GM10266 (cell line): ENCODE data around the gene SLC37A4.

Source experiments
- DNase-seq: peaks from one replicate; pipeline ENCODE4 v3.0.0; 2012; ENCODE audit errors: extremely low spot score
- CTCF ChIP-seq: IDR thresholded peaks from 2 replicates; pipeline ENCODE4 v1.5.1; 2012; ENCODE audit warnings: mild to moderate bottlenecking, low read depth; ENCODE audit not compliant: control insufficient read depth, insufficient read depth; ENCODE audit errors: missing control alignments

Gene SLC37A4

GRCh38 chr11:119014209-119014924, 16.3 kb downstream of the SLC37A4 start:
- DNase-seq, result no peak
- TF ChIP-seq CTCF, result no peak

GRCh38 chr11:119012629-119013170, 18.0 kb downstream of the SLC37A4 start:
- no peak for DNase-seq
- TF ChIP-seq CTCF, result no peak

- no peak for TF ChIP-seq CTCF
- DNase-seq, result no peak
These were observed 19.1 kb downstream of the SLC37A4 start for GRCh38 chr11:119011476-119012053.

- DNase-seq, result no peak
- no peak for TF ChIP-seq CTCF
These were observed 24.0 kb downstream of the SLC37A4 start for GRCh38 chr11:119006656-119007055.

- no peak for TF ChIP-seq CTCF
These were observed 29.8 kb downstream of the SLC37A4 start for GRCh38 chr11:119000906-119001305.

GRCh38 chr11:118998822-118999221, 31.9 kb downstream of the SLC37A4 start:
- no peak for TF ChIP-seq CTCF
- DNase-seq, result no peak

More at GRCh38 chr11:119000906-119001305, 29.8 kb downstream of the SLC37A4 start:
- no peak for DNase-seq

GRCh38 chr11:118998388-118998717, 32.3 kb downstream of the SLC37A4 start:
- no peak for TF ChIP-seq CTCF

More at GRCh38 chr11:118998388-118998717, 32.3 kb downstream of the SLC37A4 start:
- DNase-seq, result no peak
